ENCODE measurements around the gene MAT2A.

- TF ChIP-seq EP300 (IDR thresholded peaks at IDR 0.05) (no peak), POLR2AphosphoS5 (IDR thresholded peaks at IDR 0.05) (no peak), CTCF (IDR thresholded peaks at IDR 0.05) (no peak), POLR2A (IDR thresholded peaks at IDR 0.05) (no peak)
Measured at GRCh38 chr2:85540133-85540648, 1.2 kb downstream of the MAT2A start.

All from upper lobe of left lung (tissue), 4 donors.